ENCODE data around the gene STARD3.

Gene STARD3

DNA sequence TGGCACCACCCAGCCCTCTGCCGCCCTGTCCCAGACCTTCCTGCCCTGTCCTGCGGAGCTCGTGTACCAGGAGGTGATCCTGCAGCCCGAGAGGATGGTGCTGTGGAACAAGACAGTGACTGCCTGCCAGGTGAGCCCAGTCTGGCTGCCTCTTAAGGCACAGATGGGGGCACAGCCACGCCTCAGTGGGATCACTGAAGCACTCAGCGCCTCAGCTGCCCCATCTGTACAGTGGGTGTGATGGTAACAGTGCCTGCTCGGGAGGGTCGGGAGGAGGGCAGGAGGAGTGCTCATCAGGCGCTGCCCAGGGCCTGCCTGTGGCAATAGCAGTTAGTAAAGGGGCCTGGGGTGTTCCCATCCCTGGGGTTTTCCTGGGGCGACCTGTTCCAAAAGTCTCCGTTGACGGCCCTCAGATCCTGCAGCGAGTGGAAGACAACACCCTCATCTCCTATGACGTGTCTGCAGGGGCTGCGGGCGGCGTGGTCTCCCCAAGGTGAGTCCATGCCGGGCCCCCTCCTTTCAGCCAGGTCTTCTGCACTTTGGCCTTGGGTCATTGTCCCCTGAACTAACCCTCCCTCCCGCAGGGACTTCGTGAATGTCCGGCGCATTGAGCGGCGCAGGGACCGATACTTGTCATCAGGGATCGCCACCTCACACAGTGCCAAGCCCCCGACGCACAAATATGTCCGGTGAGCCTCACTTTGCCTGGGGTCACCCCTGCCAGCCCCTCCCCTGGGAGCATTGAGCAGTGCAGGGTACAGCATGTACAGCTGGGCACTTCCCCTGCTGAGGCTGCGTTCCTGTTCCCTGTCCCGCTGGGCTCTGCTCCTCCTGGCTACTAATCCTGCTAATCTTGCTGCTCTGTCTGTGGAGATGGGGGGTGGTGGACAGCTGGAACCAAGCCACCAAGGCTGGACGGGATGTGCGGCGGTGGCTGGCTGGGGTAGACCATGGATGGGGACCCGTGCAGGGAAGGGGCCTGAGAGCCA, 23.7 kb downstream of the STARD3 start:
- no peak for DNase-seq (ENCODE audit: low spot score)

DNA sequence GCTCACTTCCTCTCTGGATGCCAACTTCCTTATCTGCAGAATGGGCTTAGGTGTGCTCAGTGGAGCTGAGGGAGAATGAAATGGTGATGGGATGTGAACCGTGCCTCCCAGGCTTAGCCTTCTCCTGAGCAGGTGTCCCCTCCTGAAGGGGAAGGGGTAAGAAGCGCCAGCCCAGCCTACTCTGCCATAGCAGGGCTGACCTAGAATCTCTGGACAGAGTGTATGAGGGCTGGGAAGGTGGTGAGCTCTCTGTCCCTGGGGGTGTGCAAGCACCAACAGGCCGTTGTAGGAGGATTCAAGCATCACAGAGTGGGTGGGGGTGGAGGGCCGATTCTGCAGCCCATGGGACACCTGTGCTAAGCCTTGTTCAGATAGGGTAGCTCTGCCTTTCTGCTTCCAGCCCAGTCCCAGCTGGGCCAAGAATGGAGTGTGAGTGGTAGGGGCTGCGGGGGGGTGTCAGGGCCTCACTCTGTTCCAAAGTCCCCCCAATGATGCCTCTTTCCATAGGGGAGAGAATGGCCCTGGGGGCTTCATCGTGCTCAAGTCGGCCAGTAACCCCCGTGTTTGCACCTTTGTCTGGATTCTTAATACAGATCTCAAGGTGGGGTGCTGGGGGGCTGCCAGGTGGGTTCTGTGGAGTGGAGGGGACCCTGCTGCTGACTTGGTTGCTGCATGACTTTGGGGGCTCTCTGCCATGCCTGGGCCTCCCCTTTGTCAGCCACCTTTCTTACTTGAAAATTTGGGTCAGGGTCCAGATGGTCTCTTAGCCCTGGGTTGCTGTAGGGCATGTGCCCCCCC, 25.0 kb downstream of the STARD3 start:
- no peak for DNase-seq (ENCODE audit: low spot score)

DNA sequence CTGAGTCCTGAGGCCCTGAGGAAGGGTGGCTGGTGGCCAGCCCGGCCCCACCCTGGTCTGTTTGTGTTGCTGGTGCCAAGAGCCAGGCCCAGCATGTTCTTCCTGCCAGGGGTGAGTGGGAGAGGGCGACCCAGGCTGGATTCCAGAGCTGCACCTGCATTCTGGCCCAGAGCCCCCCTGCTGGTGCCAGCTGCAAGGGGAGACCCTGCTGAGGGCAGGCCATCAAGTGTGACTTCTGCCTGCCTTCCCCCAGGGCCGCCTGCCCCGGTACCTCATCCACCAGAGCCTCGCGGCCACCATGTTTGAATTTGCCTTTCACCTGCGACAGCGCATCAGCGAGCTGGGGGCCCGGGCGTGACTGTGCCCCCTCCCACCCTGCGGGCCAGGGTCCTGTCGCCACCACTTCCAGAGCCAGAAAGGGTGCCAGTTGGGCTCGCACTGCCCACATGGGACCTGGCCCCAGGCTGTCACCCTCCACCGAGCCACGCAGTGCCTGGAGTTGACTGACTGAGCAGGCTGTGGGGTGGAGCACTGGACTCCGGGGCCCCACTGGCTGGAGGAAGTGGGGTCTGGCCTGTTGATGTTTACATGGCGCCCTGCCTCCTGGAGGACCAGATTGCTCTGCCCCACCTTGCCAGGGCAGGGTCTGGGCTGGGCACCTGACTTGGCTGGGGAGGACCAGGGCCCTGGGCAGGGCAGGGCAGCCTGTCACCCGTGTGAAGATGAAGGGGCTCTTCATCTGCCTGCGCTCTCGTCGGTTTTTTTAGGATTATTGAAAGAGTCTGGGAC, 25.8 kb downstream of the STARD3 start:
- no peak for DNase-seq (ENCODE audit: low spot score)

DNA sequence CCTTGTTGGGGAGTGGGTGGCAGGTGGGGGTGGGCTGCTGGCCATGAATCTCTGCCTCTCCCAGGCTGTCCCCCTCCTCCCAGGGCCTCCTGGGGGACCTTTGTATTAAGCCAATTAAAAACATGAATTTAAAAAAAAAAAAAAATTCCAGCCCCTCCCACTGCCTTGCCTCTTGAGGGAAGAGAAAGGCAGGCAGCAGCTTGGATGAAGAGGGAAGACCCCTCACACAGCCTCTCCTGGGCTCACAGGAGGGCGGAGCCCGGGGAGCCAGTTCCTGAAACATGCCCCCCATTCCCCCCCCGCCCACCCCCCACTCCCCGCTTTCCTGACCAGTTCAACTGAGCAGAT, 26.4 kb downstream of the STARD3 start:
- no peak for DNase-seq (ENCODE audit: low spot score)

DNA sequence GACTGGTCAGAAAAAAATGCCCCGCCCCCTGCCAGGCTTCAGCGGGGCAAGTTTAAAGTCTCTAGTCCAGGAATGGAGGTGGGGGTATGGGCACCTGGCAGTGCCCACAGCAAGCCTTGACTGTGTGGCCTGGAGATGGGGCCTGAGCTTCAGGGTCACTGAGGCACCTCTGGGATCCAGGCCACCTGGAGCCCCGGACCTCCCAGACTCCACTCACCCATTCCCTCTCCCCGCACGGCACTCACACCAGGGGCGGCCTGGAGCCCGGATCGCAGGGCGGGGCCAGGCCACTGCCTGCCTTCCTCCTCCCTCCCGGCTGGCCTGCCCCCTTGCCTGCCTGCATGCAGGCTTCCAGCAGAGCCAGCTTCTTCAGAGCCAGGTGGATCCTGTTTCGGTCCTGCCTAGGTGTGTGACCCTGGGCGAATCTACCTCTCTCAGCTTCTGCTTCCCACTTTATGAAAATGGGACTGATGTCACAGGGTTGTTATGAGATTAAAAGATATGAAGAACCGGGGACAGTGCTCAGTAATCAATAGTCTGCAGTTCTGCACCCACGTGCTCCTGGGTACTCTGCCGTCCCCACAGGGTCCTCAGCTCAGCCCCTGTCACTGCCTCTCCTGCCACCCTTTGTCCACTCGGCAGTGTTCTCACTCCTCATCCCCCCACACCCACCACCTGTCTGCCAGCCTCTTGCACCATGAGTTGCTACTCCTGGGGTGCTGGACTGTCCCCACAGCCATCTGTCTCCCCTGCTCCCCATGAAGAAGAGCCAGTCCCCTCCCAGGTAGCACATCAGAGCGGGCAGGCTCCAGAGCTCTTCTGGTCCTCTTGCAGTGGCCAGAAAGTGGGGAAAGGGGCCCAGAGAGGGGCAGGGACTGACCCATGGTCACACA, 27.0 kb downstream of the STARD3 start:
- DNase-seq (ENCODE audit: low spot score): no peak

DNA sequence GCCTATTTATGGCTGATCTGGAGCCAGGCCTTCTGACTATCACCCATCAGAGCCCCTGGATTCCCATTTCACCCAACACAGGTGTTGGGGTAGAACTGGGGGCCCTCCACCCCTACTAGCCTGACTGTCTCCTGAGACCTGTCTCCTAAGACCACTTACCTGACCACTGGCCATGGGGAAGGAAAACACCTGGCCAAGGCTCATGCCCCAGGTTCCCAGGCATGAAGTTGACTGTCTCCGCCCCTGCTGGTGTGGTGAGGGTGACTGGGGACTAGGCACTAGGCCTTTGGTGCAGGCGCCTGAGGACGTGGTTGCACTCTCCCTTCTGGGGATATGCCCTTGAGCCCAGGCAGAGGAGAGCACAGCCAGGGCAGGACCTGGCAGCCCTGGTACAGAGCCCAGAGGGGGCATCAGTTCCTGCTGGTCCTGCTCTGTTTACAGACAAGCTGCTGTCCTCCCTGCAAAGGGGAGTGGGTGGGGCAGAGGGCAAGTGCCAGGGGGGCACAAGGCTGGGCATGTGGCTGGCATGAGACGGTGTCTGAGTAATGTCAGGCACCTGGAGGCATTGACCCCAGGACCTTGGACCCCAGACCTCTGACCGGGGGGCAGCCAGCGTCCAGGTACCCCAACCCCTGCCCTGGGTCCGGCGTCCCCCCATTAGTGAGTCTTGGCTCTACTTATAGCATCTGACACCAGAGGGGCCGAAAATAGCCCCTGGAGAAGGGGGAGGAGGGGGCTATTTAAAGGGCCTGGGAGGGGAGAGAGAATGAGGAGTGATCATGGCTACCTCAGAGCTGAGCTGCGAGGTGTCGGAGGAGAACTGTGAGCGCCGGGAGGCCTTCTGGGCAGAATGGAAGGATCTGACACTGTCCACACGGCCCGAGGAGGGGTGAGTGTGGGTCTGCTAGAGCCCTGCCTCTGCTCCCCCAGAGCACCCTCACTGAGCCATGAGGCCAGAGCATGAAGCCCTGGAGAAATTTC, 27.9 kb downstream of the STARD3 start, which contains the start of gene TCAP:
TSS of gene TCAP (plus strand) at position 769 of the 981 bp plus-strand sequence. CDS start at position 780, 11 bp downstream.
- no peak for DNase-seq (ENCODE audit: low spot score)

DNA sequence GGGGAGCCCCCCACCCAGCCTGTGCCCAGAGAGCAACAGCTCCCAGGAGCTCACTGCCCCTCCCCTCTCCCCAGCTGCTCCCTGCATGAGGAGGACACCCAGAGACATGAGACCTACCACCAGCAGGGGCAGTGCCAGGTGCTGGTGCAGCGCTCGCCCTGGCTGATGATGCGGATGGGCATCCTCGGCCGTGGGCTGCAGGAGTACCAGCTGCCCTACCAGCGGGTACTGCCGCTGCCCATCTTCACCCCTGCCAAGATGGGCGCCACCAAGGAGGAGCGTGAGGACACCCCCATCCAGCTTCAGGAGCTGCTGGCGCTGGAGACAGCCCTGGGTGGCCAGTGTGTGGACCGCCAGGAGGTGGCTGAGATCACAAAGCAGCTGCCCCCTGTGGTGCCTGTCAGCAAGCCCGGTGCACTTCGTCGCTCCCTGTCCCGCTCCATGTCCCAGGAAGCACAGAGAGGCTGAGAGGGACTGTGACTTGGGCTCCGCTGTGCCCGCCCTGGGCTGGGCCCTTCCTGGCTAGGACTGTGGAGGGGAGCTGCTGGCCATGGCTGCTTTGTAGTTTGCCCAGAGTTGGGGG, 28.8 kb downstream of the STARD3 start:
- DNase-seq (ENCODE audit: low spot score): no peak

DNA sequence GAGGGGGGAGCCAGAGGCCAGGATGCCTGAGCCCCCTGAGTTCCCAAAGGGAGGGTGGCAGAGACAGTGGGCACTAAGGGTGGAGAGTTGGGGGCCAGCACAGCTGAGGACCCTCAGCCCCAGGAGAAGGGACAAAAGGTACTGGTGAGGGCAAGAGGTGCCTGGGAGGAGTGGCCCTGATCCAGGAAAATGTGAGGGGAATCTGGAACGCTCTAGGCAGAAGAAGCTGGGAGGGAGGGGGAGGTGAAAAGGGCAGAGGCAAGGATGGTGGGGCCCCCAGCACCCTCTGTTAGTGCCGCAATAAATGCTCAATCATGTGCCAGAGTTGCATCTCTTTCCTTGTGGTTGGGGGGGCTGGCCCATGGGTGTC, 29.3 kb downstream of the STARD3 start:
- DNase-seq (ENCODE audit: low spot score): peak; percentile 43

DNA sequence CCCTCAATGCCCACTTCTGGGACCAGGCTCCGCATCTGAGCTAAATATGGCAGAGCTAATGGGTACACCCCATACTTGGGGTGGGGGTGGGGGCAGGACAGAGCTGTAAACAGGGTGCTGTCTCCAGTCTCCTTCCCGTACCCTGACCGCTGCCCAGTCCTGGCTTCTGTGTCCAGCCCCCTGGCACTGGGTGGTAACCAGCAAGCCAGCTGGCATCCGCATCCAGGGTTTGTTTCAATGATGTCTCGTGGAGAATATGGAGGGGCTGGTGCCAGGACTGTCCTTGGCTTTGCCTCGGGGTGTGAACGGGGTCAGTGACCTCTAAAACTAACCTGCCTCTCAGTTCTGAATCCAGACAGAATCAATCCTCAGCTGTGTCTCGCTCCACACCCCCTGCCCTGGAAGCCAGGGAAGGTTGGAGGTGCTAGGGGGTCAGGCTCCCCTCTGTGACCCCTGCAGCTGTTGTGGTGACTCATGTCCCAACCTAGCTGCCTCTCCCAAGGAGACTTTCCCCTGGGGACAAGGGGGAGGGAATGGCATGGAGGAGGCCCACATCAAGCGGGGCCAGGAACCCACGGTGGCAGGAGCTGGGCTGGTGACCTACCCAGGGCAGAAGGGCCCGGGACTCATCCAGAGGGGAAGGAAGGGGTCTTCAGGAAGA, 29.8 kb downstream of the STARD3 start:
- peak; percentile 65 for DNase-seq (ENCODE audit: low spot score)

DNA sequence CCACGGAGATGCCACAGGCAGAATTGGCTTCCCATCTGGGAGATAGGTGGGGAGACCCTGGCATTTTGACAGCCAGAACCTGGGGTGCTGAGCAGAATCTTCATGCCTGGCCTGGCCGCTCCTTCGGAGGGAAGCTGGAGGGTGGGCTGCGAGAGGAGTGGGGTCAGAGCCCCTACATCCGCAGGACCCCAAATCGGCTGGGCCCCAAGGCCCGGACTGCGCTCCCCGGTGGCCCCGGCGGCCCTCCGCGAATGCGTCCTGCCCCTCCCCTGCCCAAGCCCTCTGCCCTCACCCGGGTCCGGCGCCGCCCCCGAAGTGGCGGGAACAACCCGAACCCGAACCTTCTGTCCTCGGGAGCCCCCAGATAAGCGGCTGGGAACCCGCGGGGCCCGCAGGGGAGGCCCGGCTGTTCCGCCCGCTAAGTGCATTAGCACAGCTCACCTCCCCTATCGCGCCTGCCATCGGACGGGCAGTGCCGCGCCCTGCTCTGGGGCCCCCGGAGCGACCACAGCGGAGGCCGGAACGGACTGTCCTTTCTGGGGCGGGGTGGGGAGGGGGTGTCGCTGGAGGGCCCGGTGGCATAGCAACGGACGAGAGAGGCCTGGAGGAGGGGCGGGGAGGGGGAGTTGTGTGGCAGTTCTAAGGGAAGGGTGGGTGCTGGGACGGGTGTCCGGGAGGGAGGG, 30.5 kb downstream of the STARD3 start:
- DNase-seq (ENCODE audit: low spot score): no peak

DNA sequence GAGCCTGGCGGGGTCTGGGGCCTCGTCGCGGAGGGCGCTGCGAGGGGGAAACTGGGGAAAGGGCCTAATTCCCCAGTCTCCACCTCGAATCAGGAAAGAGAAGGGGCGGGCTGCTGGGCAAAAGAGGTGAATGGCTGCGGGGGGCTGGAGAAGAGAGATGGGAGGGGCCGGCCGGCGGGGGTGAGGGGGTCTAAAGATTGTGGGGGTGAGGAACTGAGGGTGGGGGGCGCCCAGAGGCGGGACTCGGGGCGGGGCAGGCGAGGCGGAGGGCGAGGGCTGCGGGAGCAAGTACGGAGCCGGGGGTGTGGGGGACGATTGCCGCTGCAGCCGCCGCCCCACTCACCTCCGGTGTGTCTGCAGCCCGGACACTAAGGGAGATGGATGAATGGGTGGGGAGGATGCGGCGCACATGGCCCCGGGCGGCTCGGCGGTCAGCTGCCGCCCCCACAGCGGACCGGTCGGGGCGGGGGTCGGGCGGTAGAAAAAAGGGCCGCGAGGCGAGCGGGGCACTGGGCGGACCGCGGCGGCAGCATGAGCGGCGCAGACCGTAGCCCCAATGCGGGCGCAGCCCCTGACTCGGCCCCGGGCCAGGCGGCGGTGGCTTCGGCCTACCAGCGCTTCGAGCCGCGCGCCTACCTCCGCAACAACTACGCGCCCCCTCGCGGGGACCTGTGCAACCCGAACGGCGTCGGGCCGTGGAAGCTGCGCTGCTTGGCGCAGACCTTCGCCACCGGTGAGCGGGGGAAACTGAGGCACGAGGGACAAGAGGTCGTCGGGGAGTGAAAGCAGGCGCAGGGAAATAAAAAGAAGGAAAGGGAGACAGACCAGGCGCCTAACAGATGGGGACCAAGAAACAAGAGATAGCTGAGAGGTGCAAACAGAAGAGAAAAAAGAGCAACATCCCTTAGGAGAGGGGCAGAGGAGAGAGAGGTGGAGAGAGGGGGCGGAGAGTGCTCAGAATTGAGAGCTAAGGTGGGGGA, 31.3 kb downstream of the STARD3 start, which contains the start of gene PNMT:
TSS of gene PNMT (plus strand) at position 509 of the 980 bp plus-strand sequence. CDS start at position 532, 23 bp downstream.
- no peak for DNase-seq (ENCODE audit: low spot score)

DNA sequence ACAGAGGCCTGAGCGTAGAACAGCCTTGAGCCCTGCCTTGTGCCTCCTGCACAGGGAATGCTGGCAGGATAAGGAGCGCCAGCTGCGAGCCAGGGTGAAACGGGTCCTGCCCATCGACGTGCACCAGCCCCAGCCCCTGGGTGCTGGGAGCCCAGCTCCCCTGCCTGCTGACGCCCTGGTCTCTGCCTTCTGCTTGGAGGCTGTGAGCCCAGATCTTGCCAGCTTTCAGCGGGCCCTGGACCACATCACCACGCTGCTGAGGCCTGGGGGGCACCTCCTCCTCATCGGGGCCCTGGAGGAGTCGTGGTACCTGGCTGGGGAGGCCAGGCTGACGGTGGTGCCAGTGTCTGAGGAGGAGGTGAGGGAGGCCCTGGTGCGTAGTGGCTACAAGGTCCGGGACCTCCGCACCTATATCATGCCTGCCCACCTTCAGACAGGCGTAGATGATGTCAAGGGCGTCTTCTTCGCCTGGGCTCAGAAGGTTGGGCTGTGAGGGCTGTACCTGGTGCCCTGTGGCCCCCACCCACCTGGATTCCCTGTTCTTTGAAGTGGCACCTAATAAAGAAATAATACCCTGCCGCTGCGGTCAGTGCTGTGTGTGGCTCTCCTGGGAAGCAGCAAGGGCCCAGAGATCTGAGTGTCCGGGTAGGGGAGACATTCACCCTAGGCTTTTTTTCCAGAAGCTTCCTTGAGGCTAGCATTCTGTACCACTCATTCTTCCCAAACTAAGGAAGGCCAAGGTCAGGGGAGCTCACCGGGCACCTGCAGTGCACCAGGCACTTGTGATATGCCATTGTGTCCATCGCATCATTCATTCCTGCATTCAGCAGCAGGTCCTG, 33.2 kb downstream of the STARD3 start:
- no peak for DNase-seq (ENCODE audit: low spot score)

DNA sequence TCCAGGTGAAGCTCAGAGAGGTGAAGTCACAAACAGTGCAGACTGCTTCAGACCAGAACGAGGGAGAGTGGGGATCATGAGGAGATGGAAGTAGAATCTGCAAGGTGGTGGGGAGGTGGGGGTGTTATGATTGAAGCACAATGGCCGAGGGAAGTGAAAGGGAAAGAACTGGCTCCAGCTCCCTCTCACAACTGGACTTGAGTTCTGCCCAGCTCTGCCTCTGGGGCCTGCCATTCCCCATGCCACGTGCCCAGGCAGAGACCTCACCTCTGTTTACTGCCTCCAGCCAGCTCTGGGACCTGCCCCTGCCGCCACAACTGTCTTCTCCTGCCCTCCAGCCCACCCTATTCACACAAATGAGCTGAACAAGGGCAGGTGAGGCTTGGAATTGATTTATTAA, 33.8 kb downstream of the STARD3 start:
- no peak for DNase-seq (ENCODE audit: low spot score)

DNA sequence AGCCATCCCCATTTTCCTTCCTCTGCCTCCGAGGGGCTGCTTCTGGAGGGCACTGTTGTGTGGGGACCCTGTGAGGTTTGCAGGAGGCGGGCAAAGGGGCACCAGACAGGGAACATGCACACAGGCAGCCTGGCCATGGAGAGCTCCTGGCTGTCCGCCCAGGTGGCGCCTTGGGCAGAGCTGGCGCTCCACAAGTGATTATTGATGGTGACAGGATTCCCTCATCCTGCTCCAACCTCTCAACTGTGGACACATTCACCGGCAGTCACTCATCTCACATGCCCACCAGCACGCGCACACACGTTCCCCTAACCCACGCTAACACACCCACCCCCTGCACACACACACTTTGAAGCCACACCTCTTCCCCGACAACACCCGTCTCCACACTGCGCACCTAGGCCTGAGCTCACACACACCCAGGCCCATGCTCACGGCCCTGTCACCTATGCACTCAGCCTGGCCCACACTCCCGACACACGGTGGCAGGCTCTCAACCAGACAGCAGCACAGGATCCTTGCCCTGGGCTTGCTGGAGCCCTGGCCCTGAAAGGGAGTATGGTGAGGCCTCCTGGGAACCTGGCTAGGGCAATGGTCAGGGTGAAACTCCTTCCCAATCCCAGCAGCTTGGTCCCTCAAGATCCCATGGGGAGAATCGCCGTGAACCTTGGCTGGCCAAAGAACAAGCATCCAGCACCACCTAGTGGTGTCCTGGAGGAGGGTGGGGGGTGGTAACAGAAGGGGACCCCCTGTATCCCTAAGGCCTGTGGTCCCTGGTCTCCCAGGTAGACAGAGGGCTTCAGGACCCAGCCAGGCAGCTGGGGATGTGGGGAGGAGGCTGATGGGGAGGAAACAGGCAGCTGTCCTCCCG, 34.9 kb downstream of the STARD3 start:
- no peak for DNase-seq (ENCODE audit: low spot score)

Measured in globus pallidus (tissue), 1 donor.